Ishikawa (cell line): ENCODE measurements around the gene ANKHD1.

Experiments used
- CEBPB ChIP-seq: IDR thresholded peaks from 2 replicates; pipeline ENCODE4 v1.6.1; 2012
- CREB1 ChIP-seq: IDR thresholded peaks from 2 replicates; pipeline ENCODE4 v1.6.1; 2012; ENCODE audit warnings: low read depth
- EP300 ChIP-seq: IDR thresholded peaks from 2 replicates; pipeline ENCODE4 v1.6.1; 2012; ENCODE audit warnings: borderline replicate concordance
- FOXM1 ChIP-seq: IDR thresholded peaks from 2 replicates; pipeline ENCODE4 v1.6.1; 2012; ENCODE audit warnings: low read depth, borderline replicate concordance
- NFIC ChIP-seq: IDR thresholded peaks from 2 replicates; pipeline ENCODE4 v1.6.1; 2012
- RAD21 ChIP-seq: IDR thresholded peaks from 2 replicates; pipeline ENCODE4 v1.6.1; 2012; ENCODE audit warnings: low read depth
- TAF1 ChIP-seq: IDR thresholded peaks from 2 replicates; pipeline ENCODE4 v1.6.1; 2012; ENCODE audit warnings: low read depth, mild to moderate bottlenecking
- TCF12 ChIP-seq: IDR thresholded peaks from 2 replicates; pipeline ENCODE4 v1.6.1; 2012; ENCODE audit warnings: low read depth
- YY1 ChIP-seq: IDR thresholded peaks from 2 replicates; pipeline ENCODE4 v1.6.1; 2012; ENCODE audit warnings: low read depth
- ZBTB7A ChIP-seq: IDR thresholded peaks from 2 replicates; pipeline ENCODE4 v1.6.1; 2012; ENCODE audit warnings: low read depth
- TF ChIP-seq, protein P1 (sequence below): IDR thresholded peaks from 2 replicates; pipeline ENCODE4 v1.6.1; 2012
- TF ChIP-seq, protein P2 (sequence below): IDR thresholded peaks from 2 replicates; pipeline ENCODE4 v1.6.1; 2012; ENCODE audit warnings: low read depth, mild to moderate bottlenecking
- TF ChIP-seq, protein P3 (sequence below): IDR thresholded peaks from 2 replicates; pipeline ENCODE4 v1.6.1; 2012

DNA sequence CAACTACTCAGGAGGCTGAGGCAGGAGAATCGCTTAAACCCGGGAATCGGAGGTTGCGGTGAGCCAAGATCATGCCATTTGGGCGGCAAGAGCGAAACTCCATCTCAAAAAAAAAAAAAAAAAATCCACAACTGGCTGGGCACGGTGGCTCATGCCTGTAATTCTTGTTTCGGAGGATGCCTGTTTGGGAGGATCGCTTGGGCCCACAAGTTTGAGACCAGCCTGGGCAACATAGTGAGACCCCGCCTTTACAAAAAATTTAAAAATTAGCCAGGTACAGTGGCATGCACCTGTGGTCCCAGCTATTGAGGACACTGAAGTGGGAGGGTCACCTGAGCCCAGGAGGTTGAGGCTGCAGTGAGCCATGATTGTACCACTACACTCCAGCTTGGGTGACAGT is 144.0 kb downstream of the ANKHD1 start:
- no peak for TF ChIP-seq RAD21
- TF ChIP-seq CEBPB = no peak
- TF ChIP-seq, protein P1, sequence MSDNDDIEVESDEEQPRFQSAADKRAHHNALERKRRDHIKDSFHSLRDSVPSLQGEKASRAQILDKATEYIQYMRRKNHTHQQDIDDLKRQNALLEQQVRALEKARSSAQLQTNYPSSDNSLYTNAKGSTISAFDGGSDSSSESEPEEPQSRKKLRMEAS = no peak
- TF ChIP-seq, protein P2, sequence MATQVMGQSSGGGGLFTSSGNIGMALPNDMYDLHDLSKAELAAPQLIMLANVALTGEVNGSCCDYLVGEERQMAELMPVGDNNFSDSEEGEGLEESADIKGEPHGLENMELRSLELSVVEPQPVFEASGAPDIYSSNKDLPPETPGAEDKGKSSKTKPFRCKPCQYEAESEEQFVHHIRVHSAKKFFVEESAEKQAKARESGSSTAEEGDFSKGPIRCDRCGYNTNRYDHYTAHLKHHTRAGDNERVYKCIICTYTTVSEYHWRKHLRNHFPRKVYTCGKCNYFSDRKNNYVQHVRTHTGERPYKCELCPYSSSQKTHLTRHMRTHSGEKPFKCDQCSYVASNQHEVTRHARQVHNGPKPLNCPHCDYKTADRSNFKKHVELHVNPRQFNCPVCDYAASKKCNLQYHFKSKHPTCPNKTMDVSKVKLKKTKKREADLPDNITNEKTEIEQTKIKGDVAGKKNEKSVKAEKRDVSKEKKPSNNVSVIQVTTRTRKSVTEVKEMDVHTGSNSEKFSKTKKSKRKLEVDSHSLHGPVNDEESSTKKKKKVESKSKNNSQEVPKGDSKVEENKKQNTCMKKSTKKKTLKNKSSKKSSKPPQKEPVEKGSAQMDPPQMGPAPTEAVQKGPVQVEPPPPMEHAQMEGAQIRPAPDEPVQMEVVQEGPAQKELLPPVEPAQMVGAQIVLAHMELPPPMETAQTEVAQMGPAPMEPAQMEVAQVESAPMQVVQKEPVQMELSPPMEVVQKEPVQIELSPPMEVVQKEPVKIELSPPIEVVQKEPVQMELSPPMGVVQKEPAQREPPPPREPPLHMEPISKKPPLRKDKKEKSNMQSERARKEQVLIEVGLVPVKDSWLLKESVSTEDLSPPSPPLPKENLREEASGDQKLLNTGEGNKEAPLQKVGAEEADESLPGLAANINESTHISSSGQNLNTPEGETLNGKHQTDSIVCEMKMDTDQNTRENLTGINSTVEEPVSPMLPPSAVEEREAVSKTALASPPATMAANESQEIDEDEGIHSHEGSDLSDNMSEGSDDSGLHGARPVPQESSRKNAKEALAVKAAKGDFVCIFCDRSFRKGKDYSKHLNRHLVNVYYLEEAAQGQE = no peak
- TF ChIP-seq YY1 = no peak
- TF ChIP-seq ZBTB7A = no peak
- no peak for TF ChIP-seq CREB1
- TF ChIP-seq TCF12 = no peak
- TF ChIP-seq FOXM1 = no peak
- TF ChIP-seq, protein P3, sequence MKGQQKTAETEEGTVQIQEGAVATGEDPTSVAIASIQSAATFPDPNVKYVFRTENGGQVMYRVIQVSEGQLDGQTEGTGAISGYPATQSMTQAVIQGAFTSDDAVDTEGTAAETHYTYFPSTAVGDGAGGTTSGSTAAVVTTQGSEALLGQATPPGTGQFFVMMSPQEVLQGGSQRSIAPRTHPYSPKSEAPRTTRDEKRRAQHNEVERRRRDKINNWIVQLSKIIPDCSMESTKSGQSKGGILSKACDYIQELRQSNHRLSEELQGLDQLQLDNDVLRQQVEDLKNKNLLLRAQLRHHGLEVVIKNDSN = no peak
- TF ChIP-seq EP300 = no peak
- TF ChIP-seq TAF1 = no peak
- TF ChIP-seq NFIC = no peak
